ENCODE data around the gene IL10. TPM values are rescaled to one million over a fixed set of nuclear protein-coding genes. Genes with fewer than 3 reads are reported as not detected.
A peak's percentile ranks its signal among the peaks of the same experiment; 100 is the strongest.

The IL10 gene
- total RNA-seq, 1 donor from 2014 or later: not detected

GRCh38 chr1:206729507-206729906 lies 42.8 kb downstream of the IL10 start:
- no peak for DNase-seq
- TF ChIP-seq CTCF (IDR thresholded peaks at IDR 0.05; ENCODE audit: partially characterized antibody, unreplicated experiment): no peak
- Mint-ChIP-seq H3K27ac (ENCODE audit: unreplicated experiment) (no peak overlapping the region), H3K27me3 (ENCODE audit: unreplicated experiment) (peaks cover 7% of the 10 kb centered on the region), H3K4me3 (ENCODE audit: unreplicated experiment) (no peak overlapping the region), H3K4me1 (ENCODE audit: low read depth, unreplicated experiment) (peaks cover 21% of the 10 kb centered on the region), H3K36me3 (ENCODE audit: unreplicated experiment) (peaks cover 4% of the 10 kb centered on the region), H3K9me3 (ENCODE audit: unreplicated experiment) (peaks cover 9% of the 10 kb centered on the region)

- Mint-ChIP-seq H3K4me1 (ENCODE audit: low read depth, unreplicated experiment) (peaks cover 26% of the 10 kb centered on the region), H3K9me3 (ENCODE audit: unreplicated experiment) (peaks cover 9% of the 10 kb centered on the region), H3K27me3 (ENCODE audit: unreplicated experiment) (peaks cover 8% of the 10 kb centered on the region), H3K36me3 (ENCODE audit: unreplicated experiment) (peaks cover 4% of the 10 kb centered on the region), H3K27ac (ENCODE audit: unreplicated experiment) (no peak overlapping the region), H3K4me3 (ENCODE audit: unreplicated experiment) (no peak overlapping the region)
- no peak for DNase-seq
- TF ChIP-seq CTCF (IDR thresholded peaks at IDR 0.05; ENCODE audit: partially characterized antibody, unreplicated experiment): no peak
Observed at GRCh38 chr1:206729050-206729449, 43.2 kb downstream of the IL10 start.

- Mint-ChIP-seq H3K9me3 (ENCODE audit: unreplicated experiment) (peaks cover 8% of the 10 kb centered on the region), H3K36me3 (ENCODE audit: unreplicated experiment) (peaks cover 4% of the 10 kb centered on the region), H3K27me3 (ENCODE audit: unreplicated experiment) (peaks cover 8% of the 10 kb centered on the region), H3K4me3 (ENCODE audit: unreplicated experiment) (no peak overlapping the region), H3K27ac (ENCODE audit: unreplicated experiment) (no peak overlapping the region), H3K4me1 (ENCODE audit: low read depth, unreplicated experiment) (peaks cover 30% of the 10 kb centered on the region)
- no peak for DNase-seq
- TF ChIP-seq CTCF (IDR thresholded peaks at IDR 0.05; ENCODE audit: partially characterized antibody, unreplicated experiment): no peak
Observed at GRCh38 chr1:206728697-206728987, 43.7 kb downstream of the IL10 start.

- H3K4me1 Mint-ChIP-seq (ENCODE audit: low read depth, unreplicated experiment): peaks cover 30% of the 10 kb centered on the region
- DNase-seq: no peak
- peak overlapping the region; percentile 15 for H3K4me3 Mint-ChIP-seq (ENCODE audit: unreplicated experiment)
- H3K27ac Mint-ChIP-seq (ENCODE audit: unreplicated experiment): no peak overlapping the region
- peaks cover 4% of the 10 kb centered on the region for H3K36me3 Mint-ChIP-seq (ENCODE audit: unreplicated experiment)
- TF ChIP-seq CTCF (IDR thresholded peaks at IDR 0.05; ENCODE audit: partially characterized antibody, unreplicated experiment): no peak
- peaks cover 8% of the 10 kb centered on the region for H3K27me3 Mint-ChIP-seq (ENCODE audit: unreplicated experiment)
- H3K9me3 Mint-ChIP-seq (ENCODE audit: unreplicated experiment): peaks cover 6% of the 10 kb centered on the region
Observed at GRCh38 chr1:206727981-206728696, 44.2 kb downstream of the IL10 start.

GRCh38 chr1:206725109-206725963 lies 47.0 kb downstream of the IL10 start:
- DNase-seq: peak; percentile 67
- Mint-ChIP-seq H3K27ac (ENCODE audit: unreplicated experiment) (no peak overlapping the region), H3K4me1 (ENCODE audit: low read depth, unreplicated experiment) (peaks cover 30% of the 10 kb centered on the region), H3K27me3 (ENCODE audit: unreplicated experiment) (peaks cover 7% of the 10 kb centered on the region), H3K36me3 (ENCODE audit: unreplicated experiment) (no peaks in the 10 kb centered on the region), H3K9me3 (ENCODE audit: unreplicated experiment) (peaks cover 5% of the 10 kb centered on the region), H3K4me3 (ENCODE audit: unreplicated experiment) (no peak overlapping the region)
- TF ChIP-seq CTCF (IDR thresholded peaks at IDR 0.05; ENCODE audit: partially characterized antibody, unreplicated experiment): no peak
